ENCODE data around the gene KCNK2.

KCNK2 gene

DNA sequence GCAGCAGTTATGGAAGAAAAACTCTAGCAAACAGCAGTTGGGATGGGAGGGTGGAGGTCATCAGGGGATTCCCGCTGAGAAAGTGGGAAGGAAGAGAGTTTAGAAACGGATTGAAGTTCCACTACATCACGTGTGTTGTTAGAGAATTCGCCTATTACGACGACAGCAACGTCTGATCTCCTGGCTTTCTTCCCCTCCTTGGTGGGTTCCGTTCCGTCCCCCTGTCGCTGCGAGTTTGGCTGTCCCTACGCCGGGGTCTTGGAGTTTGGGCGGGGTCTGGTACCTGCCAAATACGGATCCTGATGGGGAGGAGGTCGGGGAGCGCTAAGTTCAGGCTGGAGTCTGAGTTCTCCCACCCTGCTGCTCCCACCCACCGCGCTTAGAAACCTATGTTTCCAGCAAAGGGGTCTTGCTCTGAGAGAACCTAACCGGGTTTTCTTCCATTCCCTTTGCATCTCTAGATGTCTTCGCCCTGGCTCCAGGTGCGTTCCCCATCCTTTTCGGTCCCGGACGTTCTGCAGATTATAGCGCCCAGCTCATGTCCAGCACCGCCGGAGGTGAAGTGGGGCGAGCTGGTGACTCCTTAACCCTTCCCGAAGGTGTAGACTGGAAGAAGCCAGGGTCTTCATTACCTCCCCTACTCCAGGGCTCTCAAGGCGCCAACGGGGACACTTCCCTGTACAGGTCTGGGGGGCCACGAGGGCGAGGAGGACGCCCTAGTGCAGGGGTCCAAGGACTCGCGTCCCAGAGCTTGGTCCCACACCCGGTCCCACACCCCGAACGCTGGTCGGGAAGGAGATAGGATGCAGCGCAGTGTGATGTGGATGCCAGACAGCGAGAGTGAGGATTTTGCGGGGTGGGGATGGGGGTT is 641 bp upstream of the KCNK2 start:
- TF ChIP-seq, protein P1, sequence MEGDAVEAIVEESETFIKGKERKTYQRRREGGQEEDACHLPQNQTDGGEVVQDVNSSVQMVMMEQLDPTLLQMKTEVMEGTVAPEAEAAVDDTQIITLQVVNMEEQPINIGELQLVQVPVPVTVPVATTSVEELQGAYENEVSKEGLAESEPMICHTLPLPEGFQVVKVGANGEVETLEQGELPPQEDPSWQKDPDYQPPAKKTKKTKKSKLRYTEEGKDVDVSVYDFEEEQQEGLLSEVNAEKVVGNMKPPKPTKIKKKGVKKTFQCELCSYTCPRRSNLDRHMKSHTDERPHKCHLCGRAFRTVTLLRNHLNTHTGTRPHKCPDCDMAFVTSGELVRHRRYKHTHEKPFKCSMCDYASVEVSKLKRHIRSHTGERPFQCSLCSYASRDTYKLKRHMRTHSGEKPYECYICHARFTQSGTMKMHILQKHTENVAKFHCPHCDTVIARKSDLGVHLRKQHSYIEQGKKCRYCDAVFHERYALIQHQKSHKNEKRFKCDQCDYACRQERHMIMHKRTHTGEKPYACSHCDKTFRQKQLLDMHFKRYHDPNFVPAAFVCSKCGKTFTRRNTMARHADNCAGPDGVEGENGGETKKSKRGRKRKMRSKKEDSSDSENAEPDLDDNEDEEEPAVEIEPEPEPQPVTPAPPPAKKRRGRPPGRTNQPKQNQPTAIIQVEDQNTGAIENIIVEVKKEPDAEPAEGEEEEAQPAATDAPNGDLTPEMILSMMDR (IDR thresholded peaks at IDR 0.05; ENCODE audit: insufficient read depth, low read length, poor library complexity, severe bottlenecking): no peak
- no peak overlapping the region for H3K4me3 ChIP-seq (replicated peaks; ENCODE audit: low read depth, low read length)
- DNase-seq (ENCODE audit: extremely low read depth, insufficient read length): no peak
- H3K36me3 ChIP-seq (ENCODE audit: control insufficient read depth, insufficient read depth, low read length): no peaks in the 10 kb centered on the region
- peaks cover 3% of the 10 kb centered on the region for H3K27me3 ChIP-seq (replicated peaks; ENCODE audit: control insufficient read depth, insufficient read depth, low read length)

DNA sequence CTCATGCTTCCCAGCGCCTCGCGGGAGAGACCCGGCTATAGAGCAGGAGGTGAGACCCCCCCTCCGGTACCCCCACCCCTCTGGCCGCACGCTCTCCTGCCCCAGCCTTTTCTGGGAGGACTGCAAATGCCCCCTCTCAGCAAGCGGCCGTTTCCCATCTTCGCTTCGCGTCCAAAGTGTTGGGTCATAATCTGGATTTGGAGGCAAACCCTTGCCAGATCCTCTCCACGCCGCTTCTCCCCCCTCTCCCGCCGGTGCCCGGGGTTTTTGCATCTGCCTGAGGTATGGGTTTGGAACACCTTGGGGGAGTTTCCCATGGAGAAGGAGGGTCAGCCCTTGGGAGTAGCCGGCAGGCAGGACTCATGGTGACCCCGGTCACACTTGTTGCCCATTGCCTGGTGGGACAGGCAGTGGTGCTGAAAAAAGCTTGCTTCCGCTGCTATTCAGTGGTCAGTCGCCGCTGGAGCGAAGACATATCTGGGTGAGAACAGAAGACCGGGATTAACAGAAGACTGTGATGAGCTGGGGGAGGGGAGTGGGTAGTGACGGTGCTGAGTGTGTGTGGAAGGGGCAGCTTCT is 935 bp downstream of the KCNK2 start:
- no peak overlapping the region for H3K4me3 ChIP-seq (replicated peaks; ENCODE audit: low read depth, low read length)
- peaks cover 3% of the 10 kb centered on the region for H3K27me3 ChIP-seq (replicated peaks; ENCODE audit: control insufficient read depth, insufficient read depth, low read length)

DNA sequence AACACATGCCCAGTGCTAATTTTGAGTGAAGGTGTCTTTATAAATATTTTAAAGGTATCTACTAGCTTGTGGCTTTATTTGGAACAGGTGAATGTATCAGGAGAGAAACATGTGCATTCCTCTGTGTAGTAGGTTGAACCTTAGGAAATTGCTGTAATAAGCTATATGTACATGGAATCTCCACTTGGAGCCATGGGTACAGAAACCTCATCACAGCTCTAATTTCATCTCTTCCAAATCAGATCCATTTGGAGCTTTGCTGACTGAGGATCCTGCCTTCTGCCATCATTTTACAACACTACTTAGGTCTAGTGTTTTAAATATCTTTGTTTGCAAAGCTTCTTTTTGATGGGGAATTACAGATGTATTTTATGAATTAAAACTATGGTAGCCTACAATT is 2.1 kb downstream of the KCNK2 start:
- peaks cover 3% of the 10 kb centered on the region for H3K27me3 ChIP-seq (replicated peaks; ENCODE audit: control insufficient read depth, insufficient read depth, low read length)
- no peak for DNase-seq (ENCODE audit: extremely low read depth, insufficient read length)
- H3K4me3 ChIP-seq (replicated peaks; ENCODE audit: low read depth, low read length): no peak overlapping the region
- TF ChIP-seq, protein P1 (IDR thresholded peaks at IDR 0.05; ENCODE audit: insufficient read depth, low read length, poor library complexity, severe bottlenecking): no peak
- no peaks in the 10 kb centered on the region for H3K36me3 ChIP-seq (ENCODE audit: control insufficient read depth, insufficient read depth, low read length)

More for the DNA sequence above, 935 bp downstream of the KCNK2 start:
- no peak for DNase-seq (ENCODE audit: extremely low read depth, insufficient read length)
- no peaks in the 10 kb centered on the region for H3K36me3 ChIP-seq (ENCODE audit: control insufficient read depth, insufficient read depth, low read length)
- TF ChIP-seq, protein P1 (IDR thresholded peaks at IDR 0.05; ENCODE audit: insufficient read depth, low read length, poor library complexity, severe bottlenecking): no peak

DNA sequence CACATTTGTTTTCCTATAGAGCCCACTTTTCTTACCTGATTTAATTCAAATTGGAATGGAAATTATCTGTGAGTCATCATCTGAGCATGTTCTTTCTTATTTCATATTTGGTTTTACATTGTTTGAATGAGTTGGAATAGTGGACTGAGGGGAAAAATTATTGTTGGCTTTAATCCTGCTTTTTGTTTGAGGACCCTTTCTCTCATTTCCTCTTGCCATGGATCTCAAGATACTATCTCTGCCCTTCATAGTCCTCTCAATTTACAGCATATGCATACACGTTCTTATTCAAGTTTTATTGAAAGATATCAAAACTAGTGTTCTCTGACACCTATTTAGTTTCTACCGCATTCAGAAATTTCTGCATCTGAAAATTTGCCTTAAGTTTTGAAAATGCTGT is 5.1 kb downstream of the KCNK2 start:
- no peak for DNase-seq (ENCODE audit: extremely low read depth, insufficient read length)
- H3K36me3 ChIP-seq (ENCODE audit: control insufficient read depth, insufficient read depth, low read length): no peaks in the 10 kb centered on the region
- H3K27me3 ChIP-seq (replicated peaks; ENCODE audit: control insufficient read depth, insufficient read depth, low read length): no peaks in the 10 kb centered on the region
- TF ChIP-seq, protein P1 (IDR thresholded peaks at IDR 0.05; ENCODE audit: insufficient read depth, low read length, poor library complexity, severe bottlenecking): no peak
- no peak overlapping the region for H3K4me3 ChIP-seq (replicated peaks; ENCODE audit: low read depth, low read length)

DNA sequence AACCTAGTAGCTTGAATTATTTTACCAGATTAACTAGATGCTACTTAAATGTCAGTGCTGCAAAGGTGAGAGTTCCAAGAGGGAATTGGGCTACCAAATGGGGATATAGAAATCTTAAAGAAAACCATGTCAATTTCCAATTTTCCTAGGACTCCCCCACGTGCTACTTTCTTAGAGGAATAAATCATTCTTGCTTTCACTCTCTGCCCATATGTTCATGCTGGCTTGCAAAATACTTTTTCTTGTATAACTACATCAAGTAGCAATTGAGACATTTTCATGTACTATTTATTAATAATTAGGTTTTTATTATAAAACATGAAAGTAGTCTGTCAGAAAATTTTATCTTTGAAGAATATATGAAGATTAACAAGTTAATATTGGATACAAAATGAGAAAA is 11.8 kb downstream of the KCNK2 start:
- no peak overlapping the region for H3K4me3 ChIP-seq (replicated peaks; ENCODE audit: low read depth, low read length)
- H3K27me3 ChIP-seq (replicated peaks; ENCODE audit: control insufficient read depth, insufficient read depth, low read length): no peaks in the 10 kb centered on the region
- H3K36me3 ChIP-seq (ENCODE audit: control insufficient read depth, insufficient read depth, low read length): no peaks in the 10 kb centered on the region
- DNase-seq (ENCODE audit: extremely low read depth, insufficient read length): no peak
- TF ChIP-seq, protein P1 (IDR thresholded peaks at IDR 0.05; ENCODE audit: insufficient read depth, low read length, poor library complexity, severe bottlenecking): no peak

All from GM06990 (cell line).